ENCODE data around the gene FAM171A1.
"Not testable (repeated sequence)": the region's sequence is repeated elsewhere in the genome, so short reads cannot be mapped to it uniquely, and the experiment has no call there.

FAM171A1 gene

GRCh38 chr10:15342970-15343369 is 28.1 kb downstream of the FAM171A1 start:
- no peak for DNase-seq

- no peak for DNase-seq
Measured at GRCh38 chr10:15341502-15342128, 29.5 kb downstream of the FAM171A1 start.

GRCh38 chr10:15339892-15340291 is 31.2 kb downstream of the FAM171A1 start:
- DNase-seq, result no peak

DNA sequence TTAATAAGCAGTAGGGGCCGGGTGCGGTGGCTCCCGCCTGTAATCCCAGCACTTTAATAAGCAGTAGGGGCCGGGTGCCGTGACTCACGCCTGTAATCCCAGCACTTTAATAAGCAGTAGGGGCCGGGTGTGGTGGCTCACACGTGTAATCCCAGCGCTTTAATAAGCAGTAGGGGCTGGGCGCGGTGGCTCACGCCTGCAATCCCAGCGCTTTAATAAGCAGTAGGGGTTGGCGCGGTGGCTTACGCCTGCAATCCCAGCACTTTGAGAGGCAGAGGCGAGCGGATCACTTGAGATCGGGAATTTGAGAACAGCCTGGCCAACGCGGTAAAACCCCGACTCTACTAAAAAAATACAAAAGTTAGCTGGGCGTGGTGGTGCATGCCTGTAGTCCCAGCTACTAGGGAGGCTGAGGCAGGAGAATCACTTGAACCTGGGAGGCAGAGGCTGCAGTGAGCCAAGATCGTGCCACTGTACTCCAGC is 33.6 kb downstream of the FAM171A1 start:
- not testable (repeated sequence) for DNase-seq

DNA sequence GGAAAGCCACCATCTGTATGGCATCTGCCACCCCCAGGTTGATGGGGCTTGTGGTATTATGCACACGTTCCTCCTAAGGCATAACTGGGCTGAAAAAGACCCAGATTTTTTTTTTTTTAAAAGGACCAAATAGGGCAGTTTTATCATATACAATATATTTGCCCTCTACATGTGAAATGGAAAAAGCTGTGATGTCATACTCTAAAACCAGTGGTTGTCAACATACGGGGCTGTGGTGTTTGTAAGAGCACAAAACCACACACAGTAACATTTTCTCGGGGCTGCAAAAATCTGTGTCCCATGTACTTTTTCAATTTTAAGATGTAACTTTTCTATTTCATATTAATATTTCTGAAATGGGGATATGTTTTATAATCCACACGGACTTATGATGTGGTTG is 34.9 kb downstream of the FAM171A1 start:
- DNase-seq, result no peak

GRCh38 chr10:15335508-15335907 is 35.6 kb downstream of the FAM171A1 start:
- DNase-seq, result no peak

DNA sequence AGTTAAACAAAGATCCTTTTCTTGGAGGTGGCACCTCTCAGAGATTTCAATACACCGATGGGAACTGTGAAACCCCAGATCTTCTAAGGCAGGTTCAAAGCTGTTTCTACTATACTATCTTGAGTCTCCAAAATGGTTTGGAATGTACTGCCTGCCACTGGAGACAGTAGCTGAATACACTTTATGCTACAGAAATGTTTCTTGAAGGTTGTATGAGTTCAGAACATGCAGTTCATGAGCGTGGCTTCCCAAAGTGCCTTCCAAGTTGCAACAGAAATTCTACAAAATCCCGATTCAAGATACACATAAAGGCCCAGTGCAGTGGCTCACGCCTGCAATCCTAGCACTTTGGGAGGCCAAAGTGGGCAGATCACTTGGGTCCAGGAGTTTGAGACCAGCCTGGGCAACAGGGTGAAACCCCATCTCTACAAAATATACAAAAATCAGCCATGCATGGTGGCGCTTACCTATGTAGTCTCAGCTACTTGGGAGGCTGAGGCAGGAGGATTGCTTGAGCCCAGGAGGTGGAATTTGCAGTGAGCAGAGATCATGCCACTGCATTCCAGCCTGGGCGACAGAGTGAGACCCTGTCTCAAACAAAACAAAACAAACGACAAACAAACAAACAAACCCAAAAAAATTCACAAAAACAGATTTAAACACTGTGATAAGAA is 36.3 kb downstream of the FAM171A1 start:
- DNase-seq, result no peak

GRCh38 chr10:15333909-15334649 is 37.0 kb downstream of the FAM171A1 start:
- DNase-seq, result no peak

- DNase-seq, result not testable (repeated sequence)
Measured at GRCh38 chr10:15333181-15333580, 37.9 kb downstream of the FAM171A1 start.

- DNase-seq, result no peak
Measured at GRCh38 chr10:15331461-15331860, 39.6 kb downstream of the FAM171A1 start.

- no peak for DNase-seq
Measured at GRCh38 chr10:15329437-15329836, 41.7 kb downstream of the FAM171A1 start.

DNA sequence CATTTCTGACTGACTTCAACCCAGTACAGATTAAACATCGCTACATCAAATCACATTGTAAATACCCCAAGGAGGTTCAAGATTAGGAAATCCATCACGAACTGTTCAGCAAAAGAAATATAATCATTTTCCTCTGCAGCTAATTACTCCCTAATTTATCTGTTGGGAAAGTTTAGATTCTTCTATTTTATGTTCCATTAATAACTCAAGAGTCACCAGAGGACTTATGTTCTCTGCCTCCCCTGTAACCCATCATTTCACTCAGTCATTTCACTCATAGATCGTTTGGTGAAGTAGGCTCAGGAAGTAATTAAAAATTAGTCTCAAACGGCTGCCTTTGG is 45.2 kb downstream of the FAM171A1 start:
- DNase-seq, result no peak

- no peak for DNase-seq
Measured at GRCh38 chr10:15325243-15325943, 45.7 kb downstream of the FAM171A1 start.

DNA sequence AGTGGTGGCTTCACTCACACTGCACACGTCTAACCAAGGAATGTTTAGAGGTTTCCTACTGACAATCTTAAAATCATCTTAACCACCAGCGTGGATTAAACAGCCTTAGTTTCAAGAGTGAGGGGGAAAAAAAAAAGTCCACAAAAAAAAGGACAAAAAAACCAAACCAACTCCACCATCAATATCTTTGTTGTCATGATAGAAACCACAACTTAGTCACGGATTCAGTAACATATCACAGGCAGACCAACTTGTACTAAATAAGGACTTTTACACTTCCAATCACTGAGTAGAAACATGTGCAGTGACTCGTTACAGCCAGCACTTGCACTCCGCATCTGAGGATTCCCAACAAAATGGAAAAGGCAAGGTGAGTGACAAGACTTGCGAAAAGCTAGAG is 46.5 kb downstream of the FAM171A1 start:
- no peak for DNase-seq

- no peak for DNase-seq
Measured at GRCh38 chr10:15324113-15324512, 47.0 kb downstream of the FAM171A1 start.

DNA sequence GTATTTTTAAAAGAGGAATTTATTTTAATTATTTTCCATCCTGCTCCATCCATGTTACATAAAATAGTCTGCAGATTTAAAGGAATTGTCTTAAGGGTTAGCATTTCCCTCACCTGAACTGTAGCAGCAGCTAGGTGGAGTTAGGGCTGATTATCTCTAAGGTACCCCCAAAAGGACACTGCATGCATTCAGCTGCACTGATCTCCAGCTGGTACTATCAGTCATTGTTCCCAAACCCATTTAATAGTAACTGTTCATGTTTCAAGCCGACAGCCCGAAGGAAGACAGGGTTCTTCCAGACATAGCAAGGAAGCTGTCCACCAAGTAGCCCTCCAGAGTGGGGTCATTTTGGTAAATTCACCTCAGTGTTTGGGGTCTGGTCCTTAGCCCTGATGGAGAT is 48.7 kb downstream of the FAM171A1 start:
- DNase-seq, result no peak

DNA sequence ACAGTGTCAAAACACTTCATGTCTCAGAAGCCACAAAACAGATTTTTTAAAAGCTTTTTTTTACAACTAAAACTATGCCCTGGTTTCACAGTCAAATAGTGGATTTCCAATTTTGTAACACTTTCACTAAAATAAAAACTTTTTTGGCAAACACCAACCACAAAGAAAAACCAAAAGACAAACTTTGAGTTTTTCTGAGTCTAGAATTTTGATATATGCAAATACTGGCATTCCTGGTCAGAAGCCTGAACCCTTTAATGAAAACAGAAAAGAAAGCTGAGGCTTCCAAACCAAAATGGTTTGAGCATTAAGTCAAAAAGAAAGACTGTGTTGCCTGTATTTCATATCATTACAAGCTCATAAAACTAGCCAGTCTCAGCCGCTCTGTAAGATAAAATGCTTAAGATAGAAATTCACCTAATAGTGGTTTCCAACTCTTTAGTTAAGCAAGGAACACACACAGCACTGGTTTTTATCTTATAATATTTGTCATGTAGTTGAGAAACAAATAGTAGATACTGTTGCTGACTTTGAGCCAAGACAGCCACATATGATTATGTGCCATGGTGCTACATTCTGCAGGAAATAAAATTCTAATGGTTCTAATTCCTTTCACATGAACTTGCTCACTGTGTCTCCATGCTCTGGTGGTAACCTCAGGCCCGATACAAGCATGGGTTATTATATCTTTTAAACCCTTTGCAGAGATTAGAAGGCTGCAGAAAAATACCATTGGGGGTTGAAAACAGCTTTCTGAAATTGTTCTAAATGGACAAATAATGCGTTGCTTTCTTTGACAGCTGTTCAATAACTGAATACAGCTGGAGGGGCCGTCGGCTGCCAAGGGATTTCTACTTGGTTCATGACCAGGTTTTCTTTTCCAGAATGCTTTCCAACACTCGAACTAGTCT is 49.4 kb downstream of the FAM171A1 start:
- no peak for DNase-seq

GRCh38 chr10:15320522-15321203 is 50.4 kb downstream of the FAM171A1 start:
- DNase-seq, result no peak

DNA sequence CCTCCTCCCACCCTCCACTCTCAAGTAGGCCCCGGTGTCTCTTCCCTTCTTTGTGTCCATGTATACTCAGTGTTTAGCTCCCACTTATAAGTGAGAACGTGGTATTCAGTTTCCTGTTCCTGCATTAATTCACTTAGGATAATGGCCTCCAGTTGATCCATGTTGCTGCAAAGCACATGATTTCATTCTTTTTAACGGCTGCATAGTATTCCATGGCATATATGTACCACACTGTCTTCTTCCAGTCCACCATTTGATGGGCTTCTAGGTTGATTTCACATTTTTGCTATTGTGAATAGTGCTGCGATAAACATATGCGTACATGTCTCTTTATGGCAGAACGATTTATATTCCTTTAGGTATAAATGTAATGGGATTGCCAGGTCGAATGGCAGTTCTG is 51.0 kb downstream of the FAM171A1 start:
- no peak for DNase-seq

DNA sequence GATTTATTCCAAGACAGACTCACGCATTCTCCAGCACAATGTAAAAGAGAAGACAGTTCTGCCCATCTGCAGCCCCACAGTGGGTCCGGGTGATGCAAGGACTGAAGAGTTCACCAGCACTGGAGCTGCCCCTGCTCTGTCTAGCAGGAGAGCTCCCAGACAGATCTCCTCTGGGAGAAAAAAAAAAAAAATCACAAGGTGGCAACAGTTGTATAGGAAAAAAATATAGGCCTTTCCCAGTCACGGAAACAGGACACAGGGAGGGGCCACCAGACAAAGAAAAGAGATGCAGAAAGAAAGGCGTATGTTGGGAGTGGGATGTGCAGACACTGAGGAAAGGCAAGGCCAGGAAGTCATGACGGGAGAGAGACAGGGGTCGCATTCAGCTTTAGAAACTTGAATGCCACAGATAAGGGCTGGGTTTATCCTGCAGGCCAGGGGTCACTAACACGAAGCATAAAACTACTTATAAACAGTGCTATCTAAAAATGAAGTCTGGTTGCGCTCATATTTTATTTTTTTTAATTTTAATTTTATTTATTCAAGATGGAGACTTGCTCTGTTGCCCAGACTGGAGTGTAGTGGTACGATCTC is 54.1 kb downstream of the FAM171A1 start:
- DNase-seq, result no peak

- no peak for DNase-seq
Measured at GRCh38 chr10:15316145-15316544, 54.9 kb downstream of the FAM171A1 start.

All from NCI-H1105 (cell line).